ENCODE data around the gene RALBP1.

RALBP1 gene

GRCh38 chr18:9513971-9514512 is 38.7 kb downstream of the RALBP1 start:
- DNase-seq: no peak

DNA sequence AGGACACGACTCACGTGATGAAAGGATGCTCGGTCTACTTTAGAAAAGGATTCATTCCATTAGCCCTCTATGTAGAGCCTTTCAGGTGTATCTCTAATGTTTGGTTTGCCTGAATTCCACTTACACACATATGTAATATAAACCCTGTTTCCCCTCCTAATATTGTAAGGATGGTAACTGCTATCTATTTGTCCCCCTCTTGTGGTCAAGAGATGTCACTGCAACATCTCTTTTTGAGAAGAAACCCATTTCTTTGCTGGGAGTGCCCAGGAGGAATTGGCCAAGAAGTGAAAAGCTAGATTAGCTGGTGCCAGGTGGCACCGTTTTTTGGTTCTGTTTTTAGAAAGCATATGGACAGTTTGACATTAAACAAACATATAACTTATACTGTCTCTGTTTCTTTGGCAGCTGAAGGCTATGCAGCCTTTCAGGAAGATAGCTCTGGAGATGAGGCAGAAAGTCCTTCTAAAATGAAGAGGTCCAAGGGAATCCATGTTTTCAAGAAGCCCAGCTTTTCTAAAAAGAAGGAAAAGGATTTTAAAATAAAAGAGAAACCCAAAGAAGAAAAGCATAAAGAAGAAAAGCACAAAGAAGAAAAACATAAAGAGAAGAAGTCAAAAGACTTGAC is 41.2 kb downstream of the RALBP1 start:
- DNase-seq: peak in 1 of 2 experiments; percentile 27

- no peak for DNase-seq
Observed at GRCh38 chr18:9517869-9518268, 42.6 kb downstream of the RALBP1 start.

DNA sequence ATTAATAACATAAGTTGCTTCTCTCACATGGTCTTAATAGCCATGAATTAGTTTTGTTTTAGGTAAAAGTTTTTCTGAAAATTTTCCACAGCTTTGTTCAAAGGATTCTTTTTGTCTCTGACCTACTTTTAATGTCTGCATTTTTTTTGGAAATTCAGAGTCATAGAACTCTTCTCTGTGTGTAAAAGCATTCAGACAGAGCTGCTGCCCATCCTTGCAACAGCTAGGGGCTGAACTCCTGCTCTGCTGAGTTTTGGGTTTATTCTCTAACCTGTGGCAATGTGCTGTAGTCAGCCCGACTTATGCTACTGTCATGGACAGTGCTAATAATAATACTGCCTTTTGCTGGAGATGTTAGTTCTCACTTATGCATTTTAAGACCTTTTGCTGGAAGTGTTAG is 44.1 kb downstream of the RALBP1 start:
- no peak for DNase-seq

- DNase-seq: no peak
Observed at GRCh38 chr18:9520666-9521065, 45.4 kb downstream of the RALBP1 start.

DNA sequence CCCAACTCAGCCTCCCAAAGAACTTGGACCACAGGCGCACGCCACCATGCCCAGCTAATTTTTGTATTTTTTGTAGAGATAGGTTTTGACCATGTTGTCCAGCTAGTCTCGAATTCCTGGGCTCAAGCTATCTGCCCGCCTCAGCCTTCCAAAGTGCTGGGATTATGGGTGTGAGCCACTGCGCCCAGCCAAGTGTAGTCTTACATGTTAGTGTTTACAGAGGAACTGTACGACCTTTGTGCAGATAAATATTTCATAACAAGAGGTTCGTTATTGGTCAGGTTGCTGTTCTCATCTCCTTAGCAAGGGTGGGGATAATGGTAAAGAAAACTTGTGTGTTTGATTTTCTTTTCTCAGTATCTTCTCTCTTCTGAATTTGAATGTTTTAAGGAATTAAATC is 46.5 kb downstream of the RALBP1 start:
- no peak for DNase-seq

DNA sequence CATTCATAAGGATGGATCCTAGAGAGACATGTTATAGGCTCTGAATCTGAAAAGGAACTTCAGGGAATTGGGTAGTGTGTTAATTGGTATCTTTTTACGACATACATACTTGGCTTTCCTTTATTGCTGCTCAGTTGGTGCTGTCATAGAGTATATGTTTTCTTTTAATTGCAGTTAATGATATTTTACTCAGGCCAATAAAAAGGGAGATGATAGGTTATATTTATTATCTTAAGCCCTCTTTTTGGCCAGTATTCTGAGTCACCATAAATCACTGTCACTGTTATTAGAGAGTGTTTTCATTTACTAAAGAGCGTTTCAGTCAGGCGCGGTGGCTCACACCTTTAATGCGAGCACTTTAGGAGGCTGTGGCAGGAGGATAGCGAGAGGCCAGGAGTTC is 47.6 kb downstream of the RALBP1 start:
- no peak for DNase-seq

DNA sequence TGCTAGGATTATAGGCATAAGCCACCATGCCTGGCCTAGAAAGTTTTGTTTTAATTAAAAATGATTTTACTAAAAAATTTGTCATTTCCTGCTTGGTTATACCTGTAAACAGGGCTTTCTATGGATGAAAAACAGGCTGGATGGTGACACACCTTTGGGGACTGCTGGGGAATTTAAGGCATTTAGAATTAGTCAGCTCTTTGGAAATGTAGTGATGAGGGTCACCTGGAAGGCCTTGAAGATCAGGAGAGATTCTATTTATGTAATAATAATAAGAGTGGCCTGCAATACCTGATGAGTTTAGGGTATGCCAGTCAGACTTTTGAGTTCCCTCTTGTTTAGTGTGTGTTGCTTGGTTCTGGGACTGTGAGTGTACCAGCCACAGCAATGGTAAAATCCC is 51.1 kb downstream of the RALBP1 start:
- DNase-seq: no peak

GRCh38 chr18:9530226-9531009 is 55.1 kb downstream of the RALBP1 start:
- DNase-seq: no peak

GRCh38 chr18:9531791-9532410 is 56.6 kb downstream of the RALBP1 start:
- DNase-seq: no peak

- DNase-seq: no peak
Observed at GRCh38 chr18:9534844-9535243, 59.5 kb downstream of the RALBP1 start.

DNA sequence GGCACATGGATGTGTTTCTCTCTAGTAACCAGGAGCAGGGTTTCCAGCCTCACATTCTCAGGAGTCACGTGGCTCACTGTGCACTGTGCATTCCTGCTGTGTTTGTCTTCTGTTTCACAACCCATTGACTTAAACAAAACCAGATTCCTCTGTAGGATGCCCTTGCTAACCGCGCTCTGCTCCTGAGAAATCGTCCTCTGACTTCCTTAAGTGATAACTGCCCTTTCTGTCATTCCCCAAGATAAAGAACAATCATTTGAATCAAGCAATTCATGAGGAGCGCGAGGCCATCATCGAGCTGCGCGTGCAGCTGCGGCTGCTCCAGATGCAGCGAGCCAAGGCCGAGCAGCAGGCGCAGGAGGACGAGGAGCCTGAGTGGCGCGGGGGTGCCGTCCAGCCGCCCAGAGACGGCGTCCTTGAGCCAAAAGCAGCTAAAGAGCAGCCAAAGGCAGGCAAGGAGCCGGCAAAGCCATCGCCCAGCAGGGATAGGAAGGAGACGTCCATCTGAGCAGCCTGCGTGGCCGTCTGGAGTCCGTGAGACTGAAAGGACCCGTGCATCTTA is 60.2 kb downstream of the RALBP1 start:
- no peak for DNase-seq

DNA sequence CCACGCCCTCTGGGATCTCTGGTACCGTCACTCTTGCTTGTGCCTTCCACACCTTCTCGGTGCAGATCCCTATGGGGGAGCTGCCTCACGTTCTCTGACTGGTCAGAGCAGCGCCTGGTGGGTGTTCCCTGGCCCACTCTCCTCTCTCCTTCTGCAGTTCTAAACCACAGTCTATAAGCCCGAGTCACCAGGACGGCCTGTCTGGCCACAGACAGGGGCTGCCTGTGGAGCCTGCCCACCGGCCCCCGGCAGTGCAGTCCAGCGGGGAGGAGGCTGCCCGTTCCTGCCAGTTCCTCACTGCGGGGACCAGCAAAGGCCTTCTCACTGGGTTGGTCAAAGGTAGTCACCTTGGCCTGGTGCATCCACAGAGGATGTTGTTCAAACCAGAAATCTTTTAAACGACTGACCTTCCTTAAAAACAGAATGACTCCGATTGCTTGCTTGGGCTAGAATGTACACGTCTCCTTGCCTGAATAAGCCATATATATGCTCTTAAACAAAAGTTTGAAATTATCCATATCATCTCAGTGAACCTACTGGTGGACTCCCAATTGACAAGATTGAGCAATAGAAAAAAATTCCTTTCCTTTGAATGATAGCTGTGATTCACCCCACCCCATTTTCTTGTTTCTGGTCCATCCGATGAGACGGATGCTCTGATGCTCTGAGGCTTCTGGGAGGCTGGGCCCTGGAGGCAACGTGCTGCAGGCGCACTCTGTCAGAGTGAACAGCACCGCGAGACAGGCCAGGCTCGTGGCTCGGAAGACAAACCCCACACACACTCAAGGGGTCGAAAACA is 61.2 kb downstream of the RALBP1 start:
- no peak for DNase-seq

- DNase-seq: no peak
Observed at GRCh38 chr18:9537677-9538076, 62.4 kb downstream of the RALBP1 start.

GRCh38 chr18:9539283-9539682 is 64.0 kb downstream of the RALBP1 start:
- DNase-seq: no peak

DNA sequence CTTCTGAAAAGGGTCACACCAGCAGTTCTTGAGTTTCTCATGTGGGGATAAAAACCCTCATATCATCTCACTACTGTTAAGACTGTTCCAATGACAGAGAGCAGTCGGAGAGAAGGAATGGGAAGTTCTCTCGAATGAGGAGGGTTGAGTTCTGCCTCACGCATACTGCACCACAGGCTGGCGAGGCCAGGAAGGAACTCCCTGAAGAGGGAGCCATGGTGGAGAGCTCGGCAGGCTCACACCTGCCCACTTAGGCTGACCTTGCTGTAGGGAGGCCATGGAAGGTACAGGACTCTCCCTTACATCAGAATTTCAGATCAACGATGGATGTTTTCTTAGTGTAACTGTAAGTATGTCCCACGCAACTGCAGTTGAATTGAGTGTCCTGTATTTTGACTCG is 64.6 kb downstream of the RALBP1 start:
- no peak for DNase-seq

- no peak for DNase-seq
Observed at GRCh38 chr18:9542924-9543323, 67.6 kb downstream of the RALBP1 start.

- no peak for DNase-seq
Observed at GRCh38 chr18:9545029-9545428, 69.7 kb downstream of the RALBP1 start.

DNA sequence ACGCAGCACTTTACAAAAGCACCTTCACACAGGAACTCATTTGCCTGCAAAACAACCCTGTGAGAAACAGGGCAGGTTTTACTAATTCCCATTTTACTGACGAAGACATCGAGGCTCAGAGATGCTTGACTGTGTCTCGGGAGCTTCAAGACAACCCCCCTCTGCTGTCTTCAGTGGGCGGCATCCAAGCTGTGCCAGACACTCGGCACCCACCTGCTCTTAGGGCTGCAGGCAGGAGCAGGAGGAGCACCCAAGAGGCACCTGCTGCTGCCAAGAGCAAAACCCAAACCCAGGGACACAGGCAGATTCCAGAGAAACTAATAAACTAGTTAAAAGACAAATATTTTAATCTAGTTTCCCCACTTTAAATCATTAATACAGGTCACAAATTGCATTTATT is 71.2 kb downstream of the RALBP1 start:
- DNase-seq: no peak

GRCh38 chr18:9547782-9548181 is 72.5 kb downstream of the RALBP1 start:
- no peak for DNase-seq

- DNase-seq: no peak
Observed at GRCh38 chr18:9549405-9549804, 74.1 kb downstream of the RALBP1 start.

DNA sequence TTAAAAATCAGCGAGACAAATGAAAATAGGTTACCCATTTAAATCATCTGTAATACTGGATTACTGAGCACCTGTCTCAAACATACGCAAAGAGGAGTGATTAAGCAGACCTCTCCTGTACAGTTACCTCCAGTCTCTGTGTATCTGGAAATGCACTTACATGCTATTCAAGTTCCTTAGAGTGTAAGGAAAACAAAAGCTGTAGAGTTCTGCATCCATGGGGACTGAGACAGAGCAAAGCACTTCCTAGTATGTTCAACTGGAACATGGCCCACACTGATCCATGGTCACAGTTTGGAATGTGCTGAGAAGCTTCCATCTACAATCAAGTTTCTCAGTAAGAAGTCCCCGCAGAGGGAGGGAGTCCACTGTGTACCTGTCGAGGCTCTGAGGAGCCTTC is 75.1 kb downstream of the RALBP1 start:
- no peak for DNase-seq

DNA sequence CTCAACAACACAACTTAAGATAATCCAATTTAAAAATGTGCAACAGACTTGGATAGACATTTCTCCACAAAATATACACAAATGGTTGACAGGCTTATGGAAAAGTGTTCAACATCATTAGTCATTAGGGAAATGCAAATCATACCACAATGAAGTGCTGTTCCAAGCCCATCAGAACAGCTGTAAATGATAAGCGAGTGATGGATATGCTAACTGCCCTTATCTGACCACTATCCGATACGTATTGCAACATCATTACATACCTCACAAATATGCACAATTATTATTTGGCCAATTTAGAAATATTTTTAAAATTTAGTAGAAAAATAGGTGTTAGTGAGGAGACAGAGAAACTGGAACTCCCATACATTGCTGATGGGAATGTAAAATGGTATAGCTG is 76.9 kb downstream of the RALBP1 start:
- no peak for DNase-seq
